D721Med (cell line): ENCODE measurements around the gene PIK3R1.

Experiments
- DNase-seq: peaks from one replicate; pipeline ENCODE4 v3.0.0; 2011; ENCODE audit warnings: low spot score; ENCODE audit not compliant: insufficient read length
- FAIRE-seq: peaks from 2 replicates; lab custom pipeline; 2011; peaks lifted over from hg19 to GRCh38; lab: Jason Lieb, UNC
- CTCF ChIP-seq: IDR thresholded peaks from 2 replicates; pipeline ENCODE4 v1.5.1; 2012; ENCODE audit warnings: mild to moderate bottlenecking, control low read depth; ENCODE audit not compliant: insufficient read depth; ENCODE audit errors: missing control alignments

PIK3R1 gene

GRCh38 chr5:68215208-68215897, at the start of gene PIK3R1:
TSS of gene PIK3R1 (plus strand) at chr5:68215756. CDS start at chr5:68226676, 10,920 bp downstream.
- DNase-seq (peak; percentile 67), FAIRE-seq (no peak)
- no peak for TF ChIP-seq CTCF

DNA sequence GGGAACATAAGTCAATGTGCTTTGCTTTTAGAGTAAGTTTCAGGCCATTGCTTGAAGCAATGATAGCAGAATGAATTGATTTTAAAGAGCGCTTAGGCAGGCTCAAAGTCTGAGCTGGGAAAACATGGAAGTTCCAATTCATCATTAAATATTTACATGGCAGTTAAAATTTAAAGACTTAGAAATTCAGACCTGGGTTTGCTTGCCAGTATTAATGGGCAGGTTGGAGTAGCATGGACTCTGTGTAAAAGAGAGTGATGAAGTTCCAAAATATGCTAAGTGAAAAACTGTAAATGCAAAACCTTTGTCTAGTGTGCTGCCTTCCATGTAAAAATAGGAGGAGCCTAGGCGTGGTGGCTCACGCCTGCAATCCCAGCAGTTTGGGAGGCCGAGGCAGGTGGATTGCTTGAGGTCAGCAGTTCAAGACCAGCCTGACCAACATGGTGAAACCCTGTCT, 48.3 kb upstream of the PIK3R1 start:
- DNase-seq = no peak
- FAIRE-seq = no peak
- no peak for TF ChIP-seq CTCF

DNA sequence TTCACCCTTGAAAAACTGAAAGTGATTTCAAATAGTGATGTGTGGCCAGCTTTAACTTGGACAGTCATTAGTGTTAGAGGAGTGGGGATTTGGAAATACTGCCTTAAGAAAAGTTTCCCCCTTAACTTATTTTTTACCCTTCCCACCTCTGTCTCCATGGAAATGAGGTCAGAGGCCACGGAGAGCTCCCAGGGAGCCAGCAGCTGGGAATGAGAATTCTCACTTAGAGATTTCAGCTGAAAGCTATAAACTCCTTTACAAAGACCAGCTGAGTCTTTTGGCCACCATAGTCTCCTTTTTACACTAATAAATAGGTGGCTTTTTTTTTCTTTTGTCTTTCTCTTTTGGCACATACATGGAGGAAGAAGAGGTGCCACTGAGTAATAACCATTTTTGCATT, 45.7 kb upstream of the PIK3R1 start:
- DNase-seq (no peak), FAIRE-seq (no peak)
- TF ChIP-seq CTCF = no peak

DNA sequence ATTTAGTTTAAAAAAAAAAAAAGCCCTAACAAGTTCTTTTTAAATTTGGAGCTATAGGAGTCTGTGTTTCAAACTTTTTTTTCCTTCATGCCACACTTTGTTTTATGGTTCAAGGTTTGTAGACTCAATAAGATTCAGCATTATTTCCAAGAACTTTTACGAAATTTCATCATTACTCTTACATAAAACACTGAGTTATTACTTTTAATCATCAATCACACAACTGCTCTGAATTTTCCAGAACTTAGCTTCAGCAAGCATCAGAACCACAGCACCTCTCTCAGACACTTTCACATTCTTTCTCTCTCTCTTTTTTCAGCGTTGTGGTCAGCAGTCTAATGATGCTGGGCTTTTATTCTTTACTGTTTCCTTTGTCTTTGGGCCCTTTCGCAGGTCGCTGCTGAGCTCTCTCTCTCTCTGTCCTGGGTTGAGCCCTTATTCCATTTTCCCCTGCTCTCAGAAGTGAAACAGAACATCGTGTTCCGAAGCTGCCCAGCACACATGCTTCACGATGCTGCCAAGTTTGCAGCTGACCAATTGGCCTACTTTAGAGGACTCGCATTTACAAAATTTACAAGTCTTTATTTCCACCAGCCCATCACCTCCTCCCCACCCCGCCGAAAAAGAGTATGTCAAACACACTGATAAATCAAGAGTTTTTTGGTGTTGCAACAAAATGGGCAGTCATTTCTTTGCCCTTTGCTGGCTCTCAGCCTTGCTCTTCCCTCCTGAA, 44.6 kb upstream of the PIK3R1 start:
- DNase-seq (no peak), FAIRE-seq (no peak)
- no peak for TF ChIP-seq CTCF

DNA sequence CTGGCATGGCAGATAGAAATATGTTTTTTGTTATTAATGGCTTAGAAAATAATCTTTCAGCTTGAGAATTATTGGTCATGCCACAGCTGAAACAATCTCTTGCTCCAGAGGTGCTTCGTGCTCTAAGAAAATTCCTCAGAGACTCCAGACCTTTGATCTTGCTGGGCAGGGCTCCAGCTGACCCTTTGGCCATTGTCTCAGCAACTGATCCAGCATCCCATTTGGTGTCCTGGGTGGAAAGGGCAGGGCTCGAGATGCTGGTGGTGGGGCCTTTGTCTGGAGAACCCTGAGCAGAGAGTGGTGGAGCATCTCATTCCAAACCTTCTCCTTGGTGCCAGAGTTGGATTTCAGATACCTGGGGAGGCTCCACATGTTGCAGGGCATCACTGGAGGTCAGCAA, 43.2 kb upstream of the PIK3R1 start:
- FAIRE-seq (no peak), DNase-seq (no peak)
- TF ChIP-seq CTCF = no peak

- no peak for DNase-seq
- FAIRE-seq = no peak
- no peak for TF ChIP-seq CTCF
These were observed 42.5 kb upstream of the PIK3R1 start for GRCh38 chr5:68173007-68173406.

DNA sequence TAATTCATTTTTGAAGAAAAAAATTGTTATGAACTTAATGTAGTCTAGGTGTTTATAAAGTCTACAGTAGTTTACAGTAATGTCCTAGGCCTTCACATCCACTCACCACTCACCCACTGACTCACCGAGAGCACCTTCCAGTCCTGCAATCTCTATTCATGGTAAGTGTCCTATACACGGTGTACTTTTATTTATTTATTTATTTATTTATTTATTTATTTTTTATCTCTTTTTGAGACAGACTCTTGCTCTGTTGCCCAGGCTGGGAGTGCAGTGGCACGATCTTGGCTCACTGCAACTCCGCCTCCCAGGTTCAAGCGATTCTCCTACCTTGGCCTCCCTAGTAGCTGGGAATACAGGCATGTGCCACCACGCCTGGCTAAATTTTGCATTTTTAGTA, 39.3 kb upstream of the PIK3R1 start:
- no peak for FAIRE-seq

More for the DNA sequence above, 39.3 kb upstream of the PIK3R1 start:
- no peak for DNase-seq
- no peak for TF ChIP-seq CTCF
